GM12892 (cell line): ENCODE data around the gene GOLPH3L.

Experiments
- POLR2A ChIP-seq: IDR thresholded peaks from 2 replicates; pipeline ENCODE4 v1.6.1; 2011; ENCODE audit warnings: low read depth, low read length, control low read depth
- POLR2AphosphoS5 ChIP-seq: IDR thresholded peaks from 2 replicates; pipeline ENCODE4 v1.6.1; 2011; ENCODE audit warnings: low read depth, low read length, control low read depth

GRCh38 chr1:150718225-150718891 lies 21.4 kb upstream of the GOLPH3L start:
- TF ChIP-seq POLR2A (no peak), POLR2AphosphoS5 (no peak)
